Esophagus (tissue), 2 donors: ENCODE measurements around the gene RNASEH2B. TPM values are rescaled to one million over a fixed set of nuclear protein-coding genes. Genes with fewer than 3 reads are reported as not detected.

Source experiments
- H3K27ac ChIP-seq, 2 donors: one replicate each; pipeline ENCODE4 v1.5.1; 2013; ENCODE audit warnings: low read depth in 2 of 2, mild to moderate bottlenecking in 2 of 2, inconsistent platforms in 1 of 2, low read length in 1 of 2, moderate library complexity in 1 of 2
- H3K27me3 ChIP-seq, 2 donors: one replicate each; pipeline ENCODE4 v1.6.1; 2013; ENCODE audit warnings: low read length in 2 of 2, control low read depth in 1 of 2, mild to moderate bottlenecking in 1 of 2; ENCODE audit not compliant: insufficient read depth in 2 of 2, control insufficient read depth in 1 of 2
- H3K36me3 ChIP-seq, 2 donors: one replicate each; pipeline ENCODE4 v1.6.1; 2013; ENCODE audit warnings: low read length in 1 of 2; ENCODE audit not compliant: control insufficient read depth in 2 of 2, insufficient read depth in 2 of 2
- H3K4me1 ChIP-seq, 2 donors: one replicate each; pipeline ENCODE4 v1.6.1; 2013; ENCODE audit warnings: low read length in 1 of 2; ENCODE audit not compliant: control insufficient read depth in 2 of 2, insufficient read depth in 2 of 2
- H3K4me3 ChIP-seq, 2 donors: one replicate each; pipeline ENCODE4 v1.5.1; 2013; ENCODE audit warnings: low read length in 2 of 2, mild to moderate bottlenecking in 2 of 2, low read depth in 1 of 2, moderate library complexity in 1 of 2
- H3K9me3 ChIP-seq, 2 donors: one replicate each; pipeline ENCODE4 v1.6.1; 2013; ENCODE audit warnings: mild to moderate bottlenecking in 2 of 2, low read depth in 1 of 2, low read length in 1 of 2, moderate library complexity in 1 of 2; ENCODE audit not compliant: control insufficient read depth in 2 of 2, insufficient read depth in 1 of 2
- WGBS, 2 donors: extraction: QIAGEN DNeasy Blood & Tissue Kit; methylation state at CpG; one replicate each; pipeline ENCODE4 v1.1.7; 2013; 5-methylcytosine and 5-hydroxymethylcytosine counted together
- polyA plus RNA-seq, 2 donors: library from polyadenylated mRNA; stranded (reverse); fragments of 200-250 nt; gene quantifications; one replicate each; pipeline ENCODE4 v1.2.3, GENCODE V29; 2013
- donor health status: healthy with polysubstance abuse.
- donor health status: Bipolar disorder and iron deficiency.

Gene RNASEH2B
- polyA plus RNA-seq, 2 donors: 24.3 to 31.8 TPM

GRCh38 chr13:50981686-50982085, 72.1 kb downstream of the RNASEH2B start:
- WGBS, 2 donors: 93 to 95% methylated on average over 4 of the region's 4 CpGs
- no peak overlapping the region for H3K4me3 ChIP-seq

GRCh38 chr13:50989476-50989875, 79.9 kb downstream of the RNASEH2B start:
- no peaks in the 10 kb centered on the region for H3K36me3 ChIP-seq
- H3K27ac ChIP-seq: no peak overlapping the region
- peaks cover 0 to 3% of the 10 kb centered on the region in 2 donors for H3K4me1 ChIP-seq
- H3K9me3 ChIP-seq: no peaks in the 10 kb centered on the region
- H3K27me3 ChIP-seq: no peaks in the 10 kb centered on the region
- 32 to 35% methylated on average over 6 of the region's 6 CpGs for WGBS, 2 donors
- H3K4me3 ChIP-seq: no peak overlapping the region

More at GRCh38 chr13:50981686-50982085, 72.1 kb downstream of the RNASEH2B start:
- Histone ChIP-seq H3K36me3 (no peaks in the 10 kb centered on the region), H3K27ac (no peak overlapping the region), H3K9me3 (no peaks in the 10 kb centered on the region), H3K4me1 (no peaks in the 10 kb centered on the region), H3K27me3 (no peaks in the 10 kb centered on the region)

GRCh38 chr13:50990065-50990817, 80.7 kb downstream of the RNASEH2B start:
- Histone ChIP-seq H3K27me3 (no peaks in the 10 kb centered on the region), H3K36me3 (no peaks in the 10 kb centered on the region), H3K27ac (no peak overlapping the region), H3K4me3 (no peak overlapping the region), H3K9me3 (no peaks in the 10 kb centered on the region), H3K4me1 (peaks cover 0 to 3% of the 10 kb centered on the region in 2 donors)
- 70 to 74% methylated on average over 11 of the region's 11 CpGs for WGBS, 2 donors

GRCh38 chr13:50990818-50991506, 81.4 kb downstream of the RNASEH2B start:
- Histone ChIP-seq H3K27me3 (no peaks in the 10 kb centered on the region), H3K9me3 (no peaks in the 10 kb centered on the region), H3K36me3 (no peaks in the 10 kb centered on the region), H3K4me3 (no peak overlapping the region), H3K27ac (peak overlapping the region in 1 of 2 donors; percentile 25), H3K4me1 (peaks cover 0 to 3% of the 10 kb centered on the region in 2 donors)
- 66 to 69% methylated on average over 22 of the region's 22 CpGs for WGBS, 2 donors

GRCh38 chr13:50991579-50992521, 82.3 kb downstream of the RNASEH2B start:
- WGBS, 2 donors: 61 to 62% methylated on average over 6 of the region's 6 CpGs
- H3K27me3 ChIP-seq: no peaks in the 10 kb centered on the region
- H3K4me1 ChIP-seq: peaks cover 0 to 3% of the 10 kb centered on the region in 2 donors
- H3K36me3 ChIP-seq: no peaks in the 10 kb centered on the region
- H3K4me3 ChIP-seq: no peak overlapping the region
- no peaks in the 10 kb centered on the region for H3K9me3 ChIP-seq
- no peak overlapping the region for H3K27ac ChIP-seq

- Histone ChIP-seq H3K4me1 (peaks cover 0 to 3% of the 10 kb centered on the region in 2 donors), H3K27ac (no peak overlapping the region), H3K4me3 (no peak overlapping the region), H3K36me3 (no peaks in the 10 kb centered on the region), H3K27me3 (no peaks in the 10 kb centered on the region), H3K9me3 (no peaks in the 10 kb centered on the region)
- WGBS, 2 donors: 68 to 78% methylated on average over 2 of the region's 2 CpGs
Observed at GRCh38 chr13:50993371-50993770, 83.8 kb downstream of the RNASEH2B start.

GRCh38 chr13:50993934-50994333, 84.3 kb downstream of the RNASEH2B start:
- H3K4me3 ChIP-seq: no peak overlapping the region
- no peaks in the 10 kb centered on the region for H3K36me3 ChIP-seq
- 25 to 29% methylated on average over 3 of the region's 3 CpGs for WGBS, 2 donors
- H3K9me3 ChIP-seq: no peaks in the 10 kb centered on the region
- H3K27ac ChIP-seq: no peak overlapping the region
- peaks cover 0 to 3% of the 10 kb centered on the region in 2 donors for H3K4me1 ChIP-seq
- no peaks in the 10 kb centered on the region for H3K27me3 ChIP-seq

GRCh38 chr13:50994651-50995050, 85.1 kb downstream of the RNASEH2B start:
- Histone ChIP-seq H3K27me3 (no peaks in the 10 kb centered on the region), H3K4me3 (no peak overlapping the region), H3K4me1 (peaks cover 0 to 3% of the 10 kb centered on the region in 2 donors), H3K36me3 (no peaks in the 10 kb centered on the region), H3K27ac (no peak overlapping the region), H3K9me3 (no peaks in the 10 kb centered on the region)
- 87 to 91% methylated on average over 9 of the region's 9 CpGs for WGBS, 2 donors

- Histone ChIP-seq H3K27me3 (no peaks in the 10 kb centered on the region), H3K27ac (no peak overlapping the region), H3K4me1 (peaks cover 3 to 6% of the 10 kb centered on the region in 2 donors), H3K36me3 (no peaks in the 10 kb centered on the region), H3K4me3 (no peak overlapping the region), H3K9me3 (no peaks in the 10 kb centered on the region)
- 84 to 87% methylated on average over 4 of the region's 4 CpGs for WGBS, 2 donors
Observed at GRCh38 chr13:50995854-50996253, 86.3 kb downstream of the RNASEH2B start.
